GM12892 (cell line): ENCODE measurements around the gene KLHL13. TPM values are rescaled to one million over a fixed set of nuclear protein-coding genes. Genes with fewer than 3 reads are reported as not detected.
"Not testable (repeated sequence)": the region's sequence is repeated elsewhere in the genome, so short reads cannot be mapped to it uniquely, and the experiment has no call there.

ENCODE experiments used
- DNase-seq: peaks from one replicate; pipeline ENCODE4 v3.0.0; 2011; ENCODE audit not compliant: insufficient read length
- FAIRE-seq: peaks from 2 replicates; lab custom pipeline; 2011; peaks lifted over from hg19 to GRCh38; lab: Jason Lieb, UNC
- POLR2A ChIP-seq: IDR thresholded peaks from 2 replicates; pipeline ENCODE4 v1.6.1; 2011; ENCODE audit warnings: low read depth, low read length, control low read depth
- POLR2AphosphoS5 ChIP-seq: IDR thresholded peaks from 2 replicates; pipeline ENCODE4 v1.6.1; 2011; ENCODE audit warnings: low read depth, low read length, control low read depth
- TAF1 ChIP-seq: IDR thresholded peaks from 2 replicates; pipeline ENCODE4 v1.6.1; 2011; ENCODE audit warnings: low read depth, mild to moderate bottlenecking, control low read depth, low read length, borderline replicate concordance
- polyA plus RNA-seq: library from polyadenylated mRNA; unstranded; fragments of >200 nt; gene quantifications from one replicate; pipeline ENCODE4 v1.2.1, GENCODE V29; 2012; ENCODE audit warnings: missing spikeins, inconsistent platforms; ENCODE audit not compliant: missing spikeins

KLHL13 gene
- 6.7 TPM for polyA plus RNA-seq

GRCh38 chrX:118116713-118117550, at the start of gene KLHL13:
Gene KLHL13 (minus strand): TSS chrX:118116810. CDS start chrX:118028473, 88,337 bp downstream.
- FAIRE-seq, result peak; percentile 64
- DNase-seq, result peak; percentile 41
- TF ChIP-seq TAF1 (no peak), POLR2AphosphoS5 (no peak), POLR2A (no peak)

- TF ChIP-seq TAF1, result no peak
- TF ChIP-seq POLR2A, result no peak
- no peak for TF ChIP-seq POLR2AphosphoS5
- FAIRE-seq, result no peak
Observed at GRCh38 chrX:118164138-118164537, 47.5 kb upstream of the KLHL13 start.

GRCh38 chrX:118156953-118157608, 40.5 kb upstream of the KLHL13 start:
- TF ChIP-seq POLR2A (no peak), TAF1 (no peak), POLR2AphosphoS5 (no peak)
- FAIRE-seq (no peak), DNase-seq (no peak)

More at GRCh38 chrX:118164138-118164537, 47.5 kb upstream of the KLHL13 start:
- no peak for DNase-seq

GRCh38 chrX:118156254-118156952, 39.8 kb upstream of the KLHL13 start:
- FAIRE-seq (peak; percentile 36), DNase-seq (no peak)
- TF ChIP-seq TAF1 (no peak), POLR2AphosphoS5 (no peak), POLR2A (no peak)

- no peak for DNase-seq
- no peak for FAIRE-seq
- TF ChIP-seq POLR2AphosphoS5, result no peak
Observed at GRCh38 chrX:118153270-118153669, 36.7 kb upstream of the KLHL13 start.

GRCh38 chrX:118152721-118153120, 36.1 kb upstream of the KLHL13 start:
- no peak for FAIRE-seq
- DNase-seq, result no peak
- TF ChIP-seq POLR2AphosphoS5, result no peak
- no peak for TF ChIP-seq POLR2A
- no peak for TF ChIP-seq TAF1

- DNase-seq (no peak), FAIRE-seq (no peak)
- TF ChIP-seq TAF1, result no peak
- TF ChIP-seq POLR2A, result no peak
Observed at GRCh38 chrX:118148737-118149136, 32.1 kb upstream of the KLHL13 start.

- not testable (repeated sequence) for DNase-seq, FAIRE-seq
Observed at GRCh38 chrX:118147771-118148170, 31.2 kb upstream of the KLHL13 start.

- no peak for DNase-seq
- FAIRE-seq, result no peak
- TF ChIP-seq POLR2A (no peak), TAF1 (no peak), POLR2AphosphoS5 (no peak)
Observed at GRCh38 chrX:118143578-118143977, 27.0 kb upstream of the KLHL13 start.

GRCh38 chrX:118131336-118131735, 14.7 kb upstream of the KLHL13 start:
- DNase-seq (no peak), FAIRE-seq (no peak)
- TF ChIP-seq TAF1 (no peak), POLR2A (no peak), POLR2AphosphoS5 (no peak)

GRCh38 chrX:118129681-118130080, 13.1 kb upstream of the KLHL13 start:
- DNase-seq (no peak), FAIRE-seq (no peak)
- no peak for TF ChIP-seq POLR2AphosphoS5
- TF ChIP-seq POLR2A, result no peak
- no peak for TF ChIP-seq TAF1

GRCh38 chrX:118128724-118129123, 12.1 kb upstream of the KLHL13 start:
- DNase-seq (no peak), FAIRE-seq (peak; percentile 5)
- TF ChIP-seq TAF1, result no peak
- no peak for TF ChIP-seq POLR2A
- TF ChIP-seq POLR2AphosphoS5, result no peak

GRCh38 chrX:118126286-118126685, 9.7 kb upstream of the KLHL13 start:
- DNase-seq (no peak), FAIRE-seq (no peak)
- TF ChIP-seq POLR2AphosphoS5 (no peak), POLR2A (no peak), TAF1 (no peak)

- not testable (repeated sequence) for FAIRE-seq, DNase-seq
Observed at GRCh38 chrX:118124243-118124642, 7.6 kb upstream of the KLHL13 start.
